ENCODE results near the gene FYCO1. TPM values are rescaled to one million over a fixed set of nuclear protein-coding genes. Genes with fewer than 3 reads are reported as not detected.

The FYCO1 gene
- total and polyA plus RNA-seq, 2 of the 8 experiments (the other 6 are each of a cell fraction or from before 2014, with no cell fraction given) = 4.8 to 10.8 TPM

DNA sequence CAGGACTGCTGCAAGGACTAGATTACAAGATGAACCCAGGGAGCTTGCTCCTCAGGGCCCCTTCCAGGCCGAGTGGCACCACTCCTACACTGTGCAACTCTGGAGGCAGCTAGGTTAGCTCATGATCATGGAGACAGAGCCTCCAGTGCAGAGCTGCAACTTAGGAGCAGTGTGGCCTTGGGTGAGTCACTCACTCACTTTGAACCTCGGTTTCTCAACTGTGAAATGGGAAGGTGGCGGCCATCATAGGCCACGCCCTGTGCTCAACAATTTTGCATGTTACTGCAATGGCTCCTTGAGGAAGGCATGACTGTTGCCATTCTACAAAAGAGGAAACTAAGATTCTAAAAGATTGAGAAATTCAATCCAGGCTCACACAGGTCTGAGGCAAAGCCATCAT is 63.5 kb downstream of the FYCO1 start (continued):
- TF ChIP-seq, protein P1, sequence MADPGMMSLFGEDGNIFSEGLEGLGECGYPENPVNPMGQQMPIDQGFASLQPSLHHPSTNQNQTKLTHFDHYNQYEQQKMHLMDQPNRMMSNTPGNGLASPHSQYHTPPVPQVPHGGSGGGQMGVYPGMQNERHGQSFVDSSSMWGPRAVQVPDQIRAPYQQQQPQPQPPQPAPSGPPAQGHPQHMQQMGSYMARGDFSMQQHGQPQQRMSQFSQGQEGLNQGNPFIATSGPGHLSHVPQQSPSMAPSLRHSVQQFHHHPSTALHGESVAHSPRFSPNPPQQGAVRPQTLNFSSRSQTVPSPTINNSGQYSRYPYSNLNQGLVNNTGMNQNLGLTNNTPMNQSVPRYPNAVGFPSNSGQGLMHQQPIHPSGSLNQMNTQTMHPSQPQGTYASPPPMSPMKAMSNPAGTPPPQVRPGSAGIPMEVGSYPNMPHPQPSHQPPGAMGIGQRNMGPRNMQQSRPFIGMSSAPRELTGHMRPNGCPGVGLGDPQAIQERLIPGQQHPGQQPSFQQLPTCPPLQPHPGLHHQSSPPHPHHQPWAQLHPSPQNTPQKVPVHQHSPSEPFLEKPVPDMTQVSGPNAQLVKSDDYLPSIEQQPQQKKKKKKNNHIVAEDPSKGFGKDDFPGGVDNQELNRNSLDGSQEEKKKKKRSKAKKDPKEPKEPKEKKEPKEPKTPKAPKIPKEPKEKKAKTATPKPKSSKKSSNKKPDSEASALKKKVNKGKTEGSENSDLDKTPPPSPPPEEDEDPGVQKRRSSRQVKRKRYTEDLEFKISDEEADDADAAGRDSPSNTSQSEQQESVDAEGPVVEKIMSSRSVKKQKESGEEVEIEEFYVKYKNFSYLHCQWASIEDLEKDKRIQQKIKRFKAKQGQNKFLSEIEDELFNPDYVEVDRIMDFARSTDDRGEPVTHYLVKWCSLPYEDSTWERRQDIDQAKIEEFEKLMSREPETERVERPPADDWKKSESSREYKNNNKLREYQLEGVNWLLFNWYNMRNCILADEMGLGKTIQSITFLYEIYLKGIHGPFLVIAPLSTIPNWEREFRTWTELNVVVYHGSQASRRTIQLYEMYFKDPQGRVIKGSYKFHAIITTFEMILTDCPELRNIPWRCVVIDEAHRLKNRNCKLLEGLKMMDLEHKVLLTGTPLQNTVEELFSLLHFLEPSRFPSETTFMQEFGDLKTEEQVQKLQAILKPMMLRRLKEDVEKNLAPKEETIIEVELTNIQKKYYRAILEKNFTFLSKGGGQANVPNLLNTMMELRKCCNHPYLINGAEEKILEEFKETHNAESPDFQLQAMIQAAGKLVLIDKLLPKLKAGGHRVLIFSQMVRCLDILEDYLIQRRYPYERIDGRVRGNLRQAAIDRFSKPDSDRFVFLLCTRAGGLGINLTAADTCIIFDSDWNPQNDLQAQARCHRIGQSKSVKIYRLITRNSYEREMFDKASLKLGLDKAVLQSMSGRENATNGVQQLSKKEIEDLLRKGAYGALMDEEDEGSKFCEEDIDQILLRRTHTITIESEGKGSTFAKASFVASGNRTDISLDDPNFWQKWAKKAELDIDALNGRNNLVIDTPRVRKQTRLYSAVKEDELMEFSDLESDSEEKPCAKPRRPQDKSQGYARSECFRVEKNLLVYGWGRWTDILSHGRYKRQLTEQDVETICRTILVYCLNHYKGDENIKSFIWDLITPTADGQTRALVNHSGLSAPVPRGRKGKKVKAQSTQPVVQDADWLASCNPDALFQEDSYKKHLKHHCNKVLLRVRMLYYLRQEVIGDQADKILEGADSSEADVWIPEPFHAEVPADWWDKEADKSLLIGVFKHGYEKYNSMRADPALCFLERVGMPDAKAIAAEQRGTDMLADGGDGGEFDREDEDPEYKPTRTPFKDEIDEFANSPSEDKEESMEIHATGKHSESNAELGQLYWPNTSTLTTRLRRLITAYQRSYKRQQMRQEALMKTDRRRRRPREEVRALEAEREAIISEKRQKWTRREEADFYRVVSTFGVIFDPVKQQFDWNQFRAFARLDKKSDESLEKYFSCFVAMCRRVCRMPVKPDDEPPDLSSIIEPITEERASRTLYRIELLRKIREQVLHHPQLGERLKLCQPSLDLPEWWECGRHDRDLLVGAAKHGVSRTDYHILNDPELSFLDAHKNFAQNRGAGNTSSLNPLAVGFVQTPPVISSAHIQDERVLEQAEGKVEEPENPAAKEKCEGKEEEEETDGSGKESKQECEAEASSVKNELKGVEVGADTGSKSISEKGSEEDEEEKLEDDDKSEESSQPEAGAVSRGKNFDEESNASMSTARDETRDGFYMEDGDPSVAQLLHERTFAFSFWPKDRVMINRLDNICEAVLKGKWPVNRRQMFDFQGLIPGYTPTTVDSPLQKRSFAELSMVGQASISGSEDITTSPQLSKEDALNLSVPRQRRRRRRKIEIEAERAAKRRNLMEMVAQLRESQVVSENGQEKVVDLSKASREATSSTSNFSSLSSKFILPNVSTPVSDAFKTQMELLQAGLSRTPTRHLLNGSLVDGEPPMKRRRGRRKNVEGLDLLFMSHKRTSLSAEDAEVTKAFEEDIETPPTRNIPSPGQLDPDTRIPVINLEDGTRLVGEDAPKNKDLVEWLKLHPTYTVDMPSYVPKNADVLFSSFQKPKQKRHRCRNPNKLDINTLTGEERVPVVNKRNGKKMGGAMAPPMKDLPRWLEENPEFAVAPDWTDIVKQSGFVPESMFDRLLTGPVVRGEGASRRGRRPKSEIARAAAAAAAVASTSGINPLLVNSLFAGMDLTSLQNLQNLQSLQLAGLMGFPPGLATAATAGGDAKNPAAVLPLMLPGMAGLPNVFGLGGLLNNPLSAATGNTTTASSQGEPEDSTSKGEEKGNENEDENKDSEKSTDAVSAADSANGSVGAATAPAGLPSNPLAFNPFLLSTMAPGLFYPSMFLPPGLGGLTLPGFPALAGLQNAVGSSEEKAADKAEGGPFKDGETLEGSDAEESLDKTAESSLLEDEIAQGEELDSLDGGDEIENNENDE (IDR thresholded peaks at IDR 0.05; ENCODE audit: insufficient replicate concordance, low read length) = no peak
- TF ChIP-seq HDAC6 (IDR thresholded peaks at IDR 0.05; ENCODE audit: low read depth, low read length) (no peak), POLR2A (IDR thresholded peaks at IDR 0.05; ENCODE audit: control extremely low read depth in 1 of 2, low read depth in 2 of 2, low read length in 2 of 2) (no peak), KDM1A (IDR thresholded peaks at IDR 0.05; ENCODE audit: borderline replicate concordance, low read length) (no peak), RBBP5 (IDR thresholded peaks at IDR 0.05; ENCODE audit: borderline replicate concordance, low read depth, low read length) (no peak), HDAC2 (IDR thresholded peaks at IDR 0.05; ENCODE audit: borderline replicate concordance in 1 of 2, low read depth in 2 of 2, low read length in 2 of 2) (no peak), SIN3A (conservative IDR thresholded peaks at IDR 0.05 in 1 of 2, IDR thresholded peaks at IDR 0.05 in 1 of 2; ENCODE audit: low read depth in 1 of 2, low read length in 2 of 2) (no peak), TAF1 (IDR thresholded peaks at IDR 0.05; ENCODE audit: low read depth, low read length) (no peak), MAFK (IDR thresholded peaks at IDR 0.05; ENCODE audit: low read depth, low read length) (no peak), BRCA1 (IDR thresholded peaks at IDR 0.05; ENCODE audit: low read depth, low read length) (no peak), CTBP2 (IDR thresholded peaks at IDR 0.05; ENCODE audit: borderline replicate concordance, insufficient read depth, insufficient read length, low read length) (no peak)
